Ishikawa (cell line): ENCODE data around the gene AFDN.

ENCODE experiments used
- RAD21 ChIP-seq: IDR thresholded peaks from 2 replicates; pipeline ENCODE4 v1.6.1; 2012; ENCODE audit warnings: low read depth
- ZBTB7A ChIP-seq: IDR thresholded peaks from 2 replicates; pipeline ENCODE4 v1.6.1; 2012; ENCODE audit warnings: low read depth

GRCh38 chr6:167879612-167880011 is 52.9 kb downstream of the AFDN start:
- TF ChIP-seq ZBTB7A (no peak), RAD21 (no peak)
